ENCODE results near the gene LARP1B.
"Not testable (repeated sequence)": the region's sequence is repeated elsewhere in the genome, so short reads cannot be mapped to it uniquely, and the experiment has no call there.

The LARP1B gene

GRCh38 chr4:128060699-128061565 is at the start of gene LARP1B:
TSS of gene LARP1B (plus strand) at chr4:128061312. CDS start at chr4:128074952, 13,640 bp downstream.
- DNase-seq: peak; percentile 87

DNA sequence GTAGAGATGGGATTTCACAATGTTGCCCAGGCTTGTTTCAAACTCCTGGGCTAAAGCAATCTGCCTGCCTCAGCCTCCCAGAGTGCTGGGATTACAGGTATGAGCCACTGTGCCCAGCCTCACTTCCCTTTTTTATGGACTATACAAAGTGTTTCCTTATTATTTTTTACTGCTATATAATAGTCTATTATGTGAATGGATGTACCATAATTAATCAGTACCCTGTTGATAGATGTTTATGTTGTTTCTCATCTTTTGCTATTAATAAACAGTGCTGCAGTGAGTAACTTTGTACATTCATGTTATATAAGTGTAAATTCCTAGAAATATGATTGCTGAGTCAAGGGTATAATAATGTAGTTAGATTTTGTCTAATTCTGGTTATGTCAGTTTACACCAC is 35.8 kb upstream of the LARP1B start:
- DNase-seq: no peak

DNA sequence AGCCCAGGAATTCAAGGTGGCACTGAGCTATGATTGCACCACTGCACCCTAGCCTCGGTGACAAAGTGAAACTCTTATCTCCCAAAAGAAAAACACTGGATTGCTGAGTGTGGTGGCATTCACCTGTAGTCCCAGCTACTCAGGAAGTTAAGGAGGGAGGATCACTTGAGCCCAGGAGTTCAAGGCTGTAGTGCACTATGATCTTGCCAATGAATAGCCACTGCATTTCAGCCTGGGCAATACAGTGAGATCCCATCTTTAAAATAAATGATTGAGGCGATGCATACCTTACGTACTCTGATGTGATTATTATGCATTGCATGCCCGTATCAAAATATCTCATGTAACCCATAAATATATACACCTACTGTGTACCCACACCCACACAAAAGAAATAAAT is 31.2 kb upstream of the LARP1B start:
- no peak for DNase-seq

- no peak for DNase-seq
Observed at GRCh38 chr4:128031756-128032384, 29.2 kb upstream of the LARP1B start.

GRCh38 chr4:128039568-128039967 is 21.5 kb upstream of the LARP1B start:
- no peak for DNase-seq

- DNase-seq: not testable (repeated sequence)
Observed at GRCh38 chr4:128047019-128047418, 14.1 kb upstream of the LARP1B start.

- not testable (repeated sequence) for DNase-seq
Observed at GRCh38 chr4:128047514-128047913, 13.6 kb upstream of the LARP1B start.

DNA sequence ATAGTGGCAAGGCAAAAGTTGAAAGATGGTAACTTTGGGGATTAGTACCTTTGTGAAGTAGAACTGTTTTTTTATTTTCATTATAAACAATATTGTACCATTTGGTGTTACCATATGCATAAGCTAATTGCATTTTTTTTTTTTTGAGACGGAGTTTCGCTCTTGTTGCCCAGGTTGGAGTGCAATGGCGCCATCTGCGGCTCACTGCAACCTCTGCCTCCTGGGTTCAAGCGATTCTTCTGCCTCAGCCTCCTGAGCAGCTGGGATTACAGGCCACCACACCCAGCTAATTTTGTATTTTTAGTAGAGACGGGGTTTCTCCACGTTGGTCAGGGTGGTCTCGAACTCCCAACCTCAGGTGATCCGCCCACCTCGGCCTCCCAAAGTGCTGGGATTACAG is 9.9 kb upstream of the LARP1B start:
- DNase-seq: not testable (repeated sequence)

DNA sequence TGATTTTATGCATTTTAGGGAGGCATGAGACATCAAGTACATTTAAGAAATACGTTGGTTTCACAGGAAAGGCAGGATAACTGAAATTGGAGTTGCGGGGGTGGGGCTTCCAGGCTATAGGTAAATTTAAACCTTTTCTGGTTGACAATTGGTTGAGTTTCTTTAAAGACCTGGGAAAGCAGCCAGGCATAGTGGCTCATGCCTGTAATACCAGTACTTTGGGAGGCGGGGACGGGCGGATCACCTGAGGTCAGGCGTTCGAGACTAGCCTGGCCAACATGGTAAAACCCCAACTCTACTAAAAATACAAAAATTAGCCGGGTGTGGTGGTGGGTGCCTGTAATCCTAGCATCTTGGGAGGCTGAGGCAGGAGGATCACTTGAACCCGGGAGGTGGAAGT is 6.2 kb upstream of the LARP1B start:
- DNase-seq: not testable (repeated sequence)

DNA sequence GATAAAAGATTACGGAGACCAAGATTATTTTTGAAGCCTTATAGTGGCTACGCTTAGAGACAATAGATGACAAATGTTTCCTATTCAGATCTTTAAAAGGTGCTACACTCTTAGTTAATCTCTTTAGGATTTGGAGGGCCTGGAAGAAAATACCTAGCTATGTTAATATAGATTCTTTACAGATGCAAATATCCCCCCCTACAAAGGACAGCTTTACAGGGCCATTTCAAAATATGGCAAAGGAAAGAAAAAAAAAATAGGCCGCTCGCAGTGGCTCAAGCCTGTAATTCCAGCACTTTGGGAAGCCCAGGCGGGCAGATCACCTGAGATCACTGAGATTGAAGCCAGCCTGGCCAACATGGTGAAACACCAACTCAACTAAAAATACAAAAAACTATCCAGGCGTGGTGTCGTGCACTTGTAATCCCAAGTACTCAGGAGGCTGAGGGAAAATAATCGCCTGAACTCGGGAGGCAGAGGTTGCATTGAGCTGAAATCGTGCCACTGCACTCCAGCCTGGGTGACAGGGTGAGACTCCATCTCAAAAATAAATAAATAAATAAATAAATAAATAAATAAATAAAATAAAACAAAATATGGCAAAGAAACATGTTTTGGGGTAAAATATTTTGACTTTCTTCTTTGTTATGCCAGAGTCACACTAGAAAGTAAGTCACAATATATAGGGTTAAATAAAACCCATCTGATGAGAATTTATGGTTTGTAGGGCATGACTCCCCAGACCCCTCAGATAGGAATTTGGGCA is 5.5 kb upstream of the LARP1B start:
- DNase-seq: not testable (repeated sequence)

GRCh38 chr4:128056396-128056795 is 4.7 kb upstream of the LARP1B start:
- DNase-seq: no peak

GRCh38 chr4:128060121-128060698 is 902 bp upstream of the LARP1B start:
- DNase-seq: no peak

DNA sequence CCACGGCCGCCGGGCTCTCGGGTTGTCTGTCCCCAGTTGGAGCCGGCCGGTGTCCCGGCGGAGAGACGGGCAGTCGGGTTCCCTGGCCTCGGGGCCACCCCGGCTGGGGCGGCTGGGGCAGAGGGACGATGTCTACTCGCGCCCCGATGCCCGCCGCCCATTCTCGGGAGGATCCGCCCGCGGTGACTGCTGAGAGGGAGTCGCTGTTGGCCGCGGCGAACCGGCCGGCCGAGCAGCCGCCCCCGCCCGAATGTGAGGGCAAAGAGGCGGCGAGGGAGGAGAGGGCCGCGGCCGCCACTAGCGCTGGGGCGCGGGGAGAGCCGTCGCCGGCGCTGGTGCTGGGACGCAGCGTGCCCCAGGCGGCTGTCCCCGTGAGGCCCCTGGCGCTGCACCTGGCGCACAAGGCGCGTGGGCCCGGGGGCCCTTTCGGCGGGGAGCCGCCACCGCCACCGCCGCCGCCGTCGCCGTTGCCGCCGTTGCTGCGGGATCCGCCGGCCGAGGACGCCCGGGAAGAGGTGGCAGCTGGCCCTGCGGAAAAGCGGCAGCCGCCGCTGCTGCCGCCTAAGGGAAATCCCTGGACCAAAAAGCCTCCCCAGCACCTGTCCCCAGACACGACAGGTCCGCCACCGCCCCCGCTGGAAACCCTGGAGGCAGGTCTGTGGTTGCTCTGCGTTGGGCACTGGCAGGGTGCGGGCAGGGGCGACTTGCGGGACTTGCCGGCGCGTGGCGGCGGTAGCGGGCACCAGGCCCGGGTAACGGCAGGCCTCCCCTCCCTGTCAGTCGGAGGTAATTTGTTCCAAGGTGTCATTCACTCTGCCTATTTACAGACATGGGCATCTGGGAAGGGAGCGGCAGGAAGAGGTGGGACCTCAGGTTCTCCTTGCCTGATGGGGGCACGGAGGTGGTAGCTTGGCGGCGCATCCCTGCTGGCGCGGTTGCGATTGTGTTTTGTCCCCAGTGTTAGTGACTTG is 739 bp downstream of the LARP1B start:
- peak; percentile 56 for DNase-seq

GRCh38 chr4:128066453-128066820 is 5.3 kb downstream of the LARP1B start:
- not testable (repeated sequence) for DNase-seq

- DNase-seq: no peak
Observed at GRCh38 chr4:128068918-128069317, 7.8 kb downstream of the LARP1B start.

DNA sequence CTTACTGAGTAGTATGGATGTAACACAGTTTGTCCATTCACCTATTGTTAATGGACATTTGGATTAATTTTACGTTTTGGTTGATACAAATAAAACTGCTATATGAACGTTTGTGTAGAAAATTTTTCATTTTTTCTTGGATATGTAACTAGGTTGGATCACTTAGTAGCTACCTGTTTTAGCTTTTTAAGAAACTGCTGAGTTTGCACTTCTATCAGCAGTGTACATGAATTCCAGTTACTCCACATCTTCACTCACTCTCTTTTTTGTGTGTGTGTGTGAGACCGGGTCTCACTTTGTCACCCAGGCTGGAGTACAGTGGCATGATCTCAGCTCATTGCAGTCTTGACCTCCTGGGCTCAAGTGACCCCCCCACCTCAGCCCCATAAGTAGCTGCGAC is 15.4 kb downstream of the LARP1B start:
- no peak for DNase-seq

- DNase-seq: not testable (repeated sequence)
Observed at GRCh38 chr4:128095293-128095692, 34.2 kb downstream of the LARP1B start.

DNA sequence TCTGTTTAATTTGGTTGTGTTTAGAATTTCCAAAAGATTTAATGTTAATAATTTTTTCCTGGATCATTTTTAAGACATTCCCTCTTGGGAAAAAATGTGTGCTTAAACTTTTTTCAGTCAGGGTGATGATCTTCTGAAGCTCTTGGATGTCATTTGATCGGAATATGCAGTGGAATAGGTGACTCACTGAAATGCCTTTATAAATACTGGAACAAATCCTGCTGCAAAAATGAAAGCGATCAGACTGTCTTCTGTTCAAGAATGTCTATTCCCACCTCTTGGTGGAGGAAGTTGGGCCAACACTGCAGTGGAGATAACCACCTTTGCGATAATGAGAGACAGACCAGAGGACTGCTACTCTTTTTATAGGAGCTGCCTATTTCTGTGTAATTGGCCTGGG is 46.7 kb downstream of the LARP1B start:
- no peak for DNase-seq

DNA sequence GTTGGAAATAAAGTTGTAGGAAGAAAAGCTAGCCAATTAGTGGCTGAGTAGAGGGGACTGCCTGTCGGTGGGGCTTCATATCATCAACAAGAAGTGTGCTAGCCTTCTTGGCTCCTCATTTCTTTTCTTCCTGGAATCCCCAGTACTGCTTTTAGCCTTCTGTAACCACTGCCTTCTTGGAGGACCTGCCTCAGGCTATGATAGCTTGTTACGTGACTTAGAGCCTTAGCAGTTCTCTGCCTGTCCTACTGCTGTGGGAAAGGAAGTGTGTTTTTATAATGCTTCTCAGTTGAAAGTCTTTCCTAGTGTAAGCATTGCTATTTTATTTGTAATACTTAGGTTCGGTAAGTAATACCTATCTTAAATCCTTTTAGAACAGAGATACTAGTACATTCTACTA is 61.9 kb downstream of the LARP1B start:
- no peak for DNase-seq

DNA sequence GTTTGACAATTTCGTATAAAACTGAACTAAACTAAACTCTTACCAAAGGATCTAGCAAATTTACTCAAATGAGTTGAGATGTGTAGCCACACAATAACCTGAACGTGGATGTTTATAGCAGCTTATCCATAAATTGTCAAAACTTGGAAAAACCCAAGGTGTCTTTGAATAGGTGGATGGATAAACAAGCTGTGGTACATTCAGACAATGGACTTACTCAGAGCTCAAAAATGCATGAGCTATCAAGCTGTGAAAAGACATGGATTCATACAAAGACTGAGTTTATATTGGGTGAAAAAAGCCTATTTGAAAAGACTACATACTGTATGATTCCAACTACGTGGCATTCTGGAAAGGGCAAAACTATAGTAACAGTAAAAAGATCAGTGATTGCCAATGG is 69.5 kb downstream of the LARP1B start:
- no peak for DNase-seq

DNA sequence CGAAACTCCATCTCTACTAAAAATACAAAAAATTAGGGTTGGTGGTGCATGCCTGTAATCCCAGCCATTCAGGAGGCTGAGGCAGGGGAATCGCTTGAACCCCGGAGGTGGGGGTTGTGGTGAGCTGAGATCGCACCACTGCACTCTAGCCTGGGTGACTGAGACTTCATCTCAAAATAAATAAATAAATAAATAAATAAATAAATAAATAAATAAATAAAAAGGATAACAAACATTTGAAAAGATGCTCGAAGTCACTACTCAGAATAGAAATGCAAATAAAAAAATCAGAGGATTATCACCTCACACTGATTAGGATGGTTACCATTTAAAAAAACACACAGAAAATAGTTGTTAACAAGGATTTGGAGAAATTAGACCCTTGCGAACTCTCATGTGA is 73.8 kb downstream of the LARP1B start:
- DNase-seq: no peak

DNA sequence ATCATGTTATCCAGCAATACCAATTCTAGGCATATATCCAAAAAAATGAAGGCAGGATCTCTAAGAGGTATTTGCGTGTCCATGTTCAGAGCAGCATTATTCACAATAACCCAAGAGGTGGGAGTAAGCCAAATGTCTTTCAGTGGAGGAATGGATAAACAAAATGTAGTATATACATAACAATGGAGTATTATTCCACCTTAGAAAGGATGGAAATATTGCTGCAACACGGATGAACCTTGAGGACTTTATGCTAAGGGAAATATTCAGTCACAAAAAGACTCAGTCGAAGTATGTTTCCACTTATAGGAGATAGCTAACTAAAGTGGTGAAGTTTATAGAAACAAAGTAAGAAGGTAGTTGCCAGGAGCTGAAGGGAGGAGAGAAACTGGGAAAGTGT is 74.3 kb downstream of the LARP1B start:
- DNase-seq: no peak
